H9 (cell line): ENCODE measurements around the gene TCEA3. TPM values are rescaled to one million over a fixed set of nuclear protein-coding genes. Genes with fewer than 3 reads are reported as not detected.

Experiments used
- DNase-seq: peaks from one replicate; pipeline ENCODE4 v3.0.0-alpha.2; 2017
- H2AFZ ChIP-seq: one replicate; pipeline ENCODE4 v1.6.1; 2013; ENCODE audit warnings: mild to moderate bottlenecking, low read length, control low read depth, moderate library complexity
- H2AK5ac ChIP-seq: 2 replicates; pipeline ENCODE4 v1.6.1; 2013; ENCODE audit warnings: low read length, control low read depth, mixed read lengths; ENCODE audit not compliant: insufficient read length
- H2BK120ac ChIP-seq: one replicate; pipeline ENCODE4 v1.6.1; 2013; ENCODE audit warnings: low read depth, mild to moderate bottlenecking, low read length, control low read depth, inconsistent platforms; ENCODE audit not compliant: poor library complexity, severe bottlenecking
- H2BK12ac ChIP-seq: 2 replicates; pipeline ENCODE4 v1.6.1; 2013; ENCODE audit warnings: low read length, control low read depth, mixed read lengths, low read depth; ENCODE audit not compliant: insufficient read length
- H2BK15ac ChIP-seq: 2 replicates; pipeline ENCODE4 v1.6.1; 2013; ENCODE audit warnings: low read depth, low read length, control low read depth
- H2BK20ac ChIP-seq: one replicate; pipeline ENCODE4 v1.6.1; 2013; ENCODE audit warnings: low read depth, mild to moderate bottlenecking, low read length, control low read depth, inconsistent platforms; ENCODE audit not compliant: poor library complexity, severe bottlenecking
- H2BK5ac ChIP-seq: 2 replicates; pipeline ENCODE4 v1.6.1; 2013; ENCODE audit warnings: low read length, control low read depth, mixed read lengths; ENCODE audit not compliant: insufficient read length
- H3K14ac ChIP-seq: 2 replicates; pipeline ENCODE4 v1.6.1; 2013; ENCODE audit warnings: low read length, control low read depth; ENCODE audit not compliant: insufficient read depth
- H3K18ac ChIP-seq: 2 replicates; pipeline ENCODE4 v1.6.1; 2013; ENCODE audit warnings: low read depth, mild to moderate bottlenecking, mixed read lengths, low read length, control low read depth; ENCODE audit not compliant: insufficient read length
- H3K23ac ChIP-seq: 2 replicates; pipeline ENCODE4 v1.6.1; 2013; ENCODE audit warnings: low read length, control low read depth, mixed read lengths, low read depth; ENCODE audit not compliant: insufficient read length
- H3K23me2 ChIP-seq: 2 replicates; pipeline ENCODE4 v1.6.1; 2013; ENCODE audit warnings: low read depth, mild to moderate bottlenecking, mixed read lengths, low read length, control low read depth; ENCODE audit not compliant: insufficient read length, poor library complexity, severe bottlenecking
- H3K27ac ChIP-seq: 2 replicates; pipeline ENCODE4 v1.5.1; 2013; ENCODE audit warnings: low read length, control low read depth, mixed read lengths, low read depth; ENCODE audit not compliant: insufficient read length
- H3K27me3 ChIP-seq: 2 replicates; pipeline ENCODE4 v1.6.1; 2013; ENCODE audit warnings: low read length, control low read depth, inconsistent platforms; ENCODE audit not compliant: insufficient read depth
- H3K4ac ChIP-seq: 2 replicates; pipeline ENCODE4 v1.6.1; 2013; ENCODE audit warnings: low read depth, mild to moderate bottlenecking, control low read depth, inconsistent platforms, low read length, moderate library complexity
- H3K4me1 ChIP-seq: 2 replicates; pipeline ENCODE4 v1.6.1; 2013; ENCODE audit warnings: low read length, control low read depth, inconsistent platforms; ENCODE audit not compliant: insufficient read depth
- H3K4me2 ChIP-seq: 2 replicates; pipeline ENCODE4 v1.6.1; 2013; ENCODE audit warnings: low read length, control low read depth, mixed read lengths; ENCODE audit not compliant: insufficient read length, insufficient read depth
- H3K56ac ChIP-seq: 2 replicates; pipeline ENCODE4 v1.6.1; 2013; ENCODE audit warnings: low read depth, mild to moderate bottlenecking, mixed read lengths, low read length, control low read depth; ENCODE audit not compliant: insufficient read length
- H3K79me1 ChIP-seq: 2 replicates; pipeline ENCODE4 v1.6.1; 2013; ENCODE audit warnings: low read depth, mild to moderate bottlenecking, moderate library complexity, low read length, control low read depth, inconsistent platforms; ENCODE audit not compliant: insufficient read depth, poor library complexity, severe bottlenecking
- H3K79me2 ChIP-seq: 2 replicates; pipeline ENCODE4 v1.6.1; 2013; ENCODE audit warnings: low read length, control low read depth, inconsistent platforms; ENCODE audit not compliant: insufficient read depth
- H3K9ac ChIP-seq: 2 replicates; pipeline ENCODE4 v1.6.1; 2013; ENCODE audit warnings: low read length, control low read depth, mixed read lengths; ENCODE audit not compliant: insufficient read length; ENCODE audit errors: extremely low read depth
- H3K9me3 ChIP-seq: one replicate; pipeline ENCODE4 v1.6.1; 2013; ENCODE audit warnings: low read depth, low read length, inconsistent platforms; ENCODE audit not compliant: control insufficient read depth
- H3T11ph ChIP-seq: one replicate; pipeline ENCODE4 v1.6.1; 2013; ENCODE audit warnings: mild to moderate bottlenecking, low read length, control low read depth, inconsistent platforms
- H4K20me1 ChIP-seq: one replicate; pipeline ENCODE4 v1.6.1; 2013; ENCODE audit not compliant: control insufficient read depth, insufficient read length, insufficient read depth
- H4K5ac ChIP-seq: 2 replicates; pipeline ENCODE4 v1.6.1; 2013; ENCODE audit warnings: low read depth, mild to moderate bottlenecking, mixed read lengths, low read length, control low read depth; ENCODE audit not compliant: insufficient read length
- H4K8ac ChIP-seq: replicated peaks from 2 replicates; pipeline ENCODE4 v1.6.1; 2013; ENCODE audit warnings: low read length, control low read depth, mixed read lengths, low read depth; ENCODE audit not compliant: insufficient read length
- H4K91ac ChIP-seq: 2 replicates; pipeline ENCODE4 v1.6.1; 2013; ENCODE audit warnings: low read depth, mild to moderate bottlenecking, moderate library complexity, mixed read lengths, low read length, control low read depth; ENCODE audit not compliant: insufficient read length
- H3K27ac Mint-ChIP-seq, 3 experiments: 2 replicates in 2 of 3; 3 replicates in 1 of 3; pipeline ENCODE4 v1.8.0; 2020 to 2021; ENCODE audit warnings: mixed read lengths in 3 of 3, mild to moderate bottlenecking in 1 of 3, moderate library complexity in 1 of 3
- H3K27me3 Mint-ChIP-seq: 2 replicates; pipeline ENCODE4 v1.8.0; 2021; ENCODE audit warnings: low read depth, mild to moderate bottlenecking, moderate library complexity, mixed read lengths
- H3K36me3 Mint-ChIP-seq, 3 experiments: 2 replicates in 2 of 3; 3 replicates in 1 of 3; pipeline ENCODE4 v1.8.0; 2020 to 2021; ENCODE audit warnings: low read depth in 3 of 3, mixed read lengths in 3 of 3; ENCODE audit not compliant: insufficient read depth in 1 of 3
- H3K4me1 Mint-ChIP-seq, 2 experiments: 2 replicates each; pipeline ENCODE4 v1.8.0; 2020; ENCODE audit warnings: mixed read lengths in 2 of 2
- H3K4me3 Mint-ChIP-seq, 2 experiments: 2 replicates in 1 of 2; 3 replicates in 1 of 2; pipeline ENCODE4 v1.8.0; 2020 to 2021; ENCODE audit warnings: mild to moderate bottlenecking in 2 of 2, mixed read lengths in 2 of 2, moderate library complexity in 1 of 2
- H3K9me3 Mint-ChIP-seq, 2 experiments: 2 replicates in 1 of 2; 3 replicates in 1 of 2; pipeline ENCODE4 v1.8.0; 2020; ENCODE audit warnings: mild to moderate bottlenecking in 2 of 2, mixed read lengths in 2 of 2, moderate library complexity in 1 of 2
- CTCF ChIP-seq: fragments of 200-600 bp; sonication (generic); conservative IDR thresholded peaks from 3 replicates; pipeline ENCODE4 v1.8.0; 2021; ENCODE audit warnings: antibody characterized with exemption, mild to moderate bottlenecking
- WGBS: extraction: QIAGEN DNeasy Blood & Tissue Kit; methylation state at CpG from one replicate; pipeline ENCODE4 v1.1.7; 2013; ENCODE audit warnings: missing lambda C conversion rate, low lambda C conversion rate, mixed read lengths; ENCODE audit not compliant: insufficient read length; ENCODE audit errors: extremely low coverage; 5-methylcytosine and 5-hydroxymethylcytosine counted together
- total RNA-seq: library from RNA; stranded (reverse); gene quantifications from 2 replicates; pipeline ENCODE4 v1.2.1, GENCODE V29; 2021

TCEA3 gene
- total RNA-seq, 1 experiment from 2014 or later = 0.37 TPM

GRCh38 chr1:23344987-23345472 lies 79.5 kb downstream of the TCEA3 start:
- H3K27me3 Mint-ChIP-seq = peaks cover 50% of the 10 kb centered on the region
- Histone ChIP-seq H2BK20ac (no peak overlapping the region), H2BK12ac (no peak overlapping the region), H3K4me1 (peaks cover 3% of the 10 kb centered on the region; the same call in 1 of the 2 replicates), H4K91ac (no peak overlapping the region), H2BK120ac (no peak overlapping the region), H3K56ac (no peak overlapping the region), H3K18ac (peak overlapping the region; percentile 78), H2AFZ (peak overlapping the region; percentile 59), H3K27ac (peak overlapping the region; percentile 35), H4K20me1 (no peaks in the 10 kb centered on the region), H4K5ac (no peak overlapping the region), H3K23ac (no peak overlapping the region), H2AK5ac (no peak overlapping the region), H3K27me3 (peaks cover 8% of the 10 kb centered on the region; the same call in 1 of the 2 replicates), H2BK5ac (no peak overlapping the region), H3K14ac (peak overlapping the region; percentile 66), H3K9me3 (no peaks in the 10 kb centered on the region), H3K9ac (peak overlapping the region; percentile 81), H3T11ph (no peak overlapping the region), H2BK15ac (no peak overlapping the region), H3K79me2 (peaks cover 29% of the 10 kb centered on the region; the same call in 1 of the 2 replicates), H3K4me2 (peak overlapping the region; percentile 89), H3K79me1 (no peaks in the 10 kb centered on the region), H3K4ac (no peak overlapping the region; the same call in 1 of the 2 replicates), H4K8ac (no peak overlapping the region), H3K23me2 (peaks cover 11% of the 10 kb centered on the region)
- H3K36me3 Mint-ChIP-seq = no peaks in the 10 kb centered on the region; a peak in 3 of 7 replicates
- peak overlapping the region; percentile 85 to 97 (median 96) for H3K27ac Mint-ChIP-seq
- H3K4me1 Mint-ChIP-seq = peaks cover 30 to 34% of the 10 kb centered on the region in 2 experiments
- peak overlapping the region; percentile 94 to 97 for H3K4me3 Mint-ChIP-seq
- DNase-seq = no peak
- no CpG with 5 or more reads among the region's 8 CpGs for WGBS
- TF ChIP-seq CTCF = no peak
- no peaks in the 10 kb centered on the region for H3K9me3 Mint-ChIP-seq
